OCI-M2 (cell line): Measurements from ENCODE around the gene MIGA2.
A peak's percentile ranks its signal among the peaks of the same experiment; 100 is the strongest.

Experiments used
- DNase-seq: peaks from one replicate; lab custom pipeline; 2025; ENCODE audit not compliant: unreplicated experiment; lab: John Stamatoyannopoulos, UW

Gene MIGA2

GRCh38 chr9:129036923-129037766, 719 bp downstream of the MIGA2 start:
- no peak for DNase-seq

GRCh38 chr9:129037767-129038098, 1.3 kb downstream of the MIGA2 start:
- DNase-seq, result no peak

- DNase-seq, result no peak
Measured at GRCh38 chr9:129038109-129038852, 1.9 kb downstream of the MIGA2 start.

- DNase-seq, result no peak
Measured at GRCh38 chr9:129040113-129040643, 3.8 kb downstream of the MIGA2 start.

DNA sequence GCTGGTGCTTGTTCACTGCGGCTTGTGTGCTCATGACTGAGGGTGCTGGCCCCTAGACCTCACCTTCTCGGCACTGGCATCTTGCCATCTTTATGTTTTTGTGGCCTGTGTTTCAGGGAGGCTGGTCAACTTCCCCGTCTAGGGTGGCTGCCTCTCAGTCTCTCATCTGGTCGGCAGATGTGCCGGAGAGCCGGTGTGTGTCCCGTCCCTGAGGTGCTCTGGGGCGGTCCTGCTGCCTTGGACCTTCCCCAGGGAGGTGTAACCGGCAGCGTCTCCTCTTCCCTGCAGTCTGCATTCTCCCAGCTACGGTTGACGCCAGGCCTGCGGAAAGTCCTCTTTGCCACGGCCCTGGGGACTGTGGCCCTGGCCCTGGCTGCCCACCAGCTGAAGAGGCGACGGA, 5.6 kb downstream of the MIGA2 start:
- no peak for DNase-seq

DNA sequence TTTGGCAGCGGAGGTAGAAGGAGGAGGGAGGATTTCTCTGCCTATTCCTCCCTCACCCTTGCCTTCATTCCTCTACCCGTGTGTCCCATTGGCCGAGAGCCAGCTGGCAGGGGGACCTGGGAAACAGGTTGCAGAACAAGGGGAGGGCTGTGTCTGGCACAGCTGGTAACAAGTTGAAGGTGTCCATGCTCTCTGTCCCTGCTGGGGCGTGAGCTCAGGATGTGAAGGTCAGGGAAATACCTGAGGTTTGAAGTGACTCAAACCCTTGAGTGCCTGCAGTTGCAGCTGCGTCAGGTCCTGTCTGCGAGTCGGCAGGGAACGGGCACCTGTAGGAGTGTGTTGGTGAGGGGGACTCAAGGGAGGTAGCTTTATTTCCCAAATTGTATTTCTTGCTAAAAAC, 16.2 kb downstream of the MIGA2 start:
- DNase-seq, result no peak

DNA sequence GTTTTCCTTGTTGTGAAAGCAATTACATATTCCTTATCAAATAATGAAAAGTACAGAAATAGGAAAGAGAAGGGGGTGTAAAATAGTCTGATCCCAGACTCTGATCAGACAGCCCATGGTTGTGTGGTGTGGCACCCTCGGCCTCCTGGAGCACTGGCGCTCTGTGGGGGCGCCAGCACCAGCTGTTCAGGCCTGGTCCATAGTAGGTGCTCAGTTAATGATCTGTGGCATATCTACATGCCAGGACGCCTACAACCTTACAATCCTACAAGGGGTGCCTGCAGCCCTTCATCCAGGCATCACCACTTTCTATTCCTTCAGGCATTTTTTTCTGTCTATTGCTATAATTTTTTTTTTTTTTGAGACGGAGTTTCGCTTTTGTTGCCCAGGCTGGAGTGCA, 16.6 kb downstream of the MIGA2 start:
- no peak for DNase-seq

DNA sequence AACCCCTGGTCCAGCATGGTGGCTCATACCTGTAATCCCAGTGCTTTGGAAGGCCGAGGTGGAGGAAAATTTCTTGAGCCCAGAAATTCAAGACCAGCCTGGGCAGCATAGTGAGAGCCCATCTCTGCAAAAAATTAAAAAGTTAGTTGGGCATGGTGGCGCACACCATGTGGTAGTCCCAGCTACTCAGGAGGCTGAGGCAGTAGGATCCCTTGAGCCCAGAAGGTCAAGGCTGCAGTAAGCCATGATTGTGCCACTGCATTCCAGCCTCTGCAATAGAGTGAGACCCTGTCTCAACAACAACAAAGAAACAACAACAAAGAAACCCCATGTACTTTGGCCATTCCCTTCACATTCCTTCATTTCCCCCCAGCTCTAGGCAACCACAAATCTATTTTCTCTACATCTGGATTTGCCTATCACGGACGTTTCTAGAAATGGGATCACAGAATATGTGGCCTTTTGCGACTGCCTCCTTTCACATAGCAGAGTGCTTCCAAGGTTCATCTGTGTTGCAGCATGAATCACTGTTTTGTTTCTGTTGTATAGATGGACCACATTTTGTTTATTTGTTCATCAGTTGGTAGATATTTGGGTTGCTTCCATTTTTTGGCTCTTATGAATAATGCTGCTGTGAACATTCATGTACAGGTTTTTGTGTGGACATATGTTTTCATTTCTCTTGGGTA, 17.9 kb downstream of the MIGA2 start:
- DNase-seq, result no peak

DNA sequence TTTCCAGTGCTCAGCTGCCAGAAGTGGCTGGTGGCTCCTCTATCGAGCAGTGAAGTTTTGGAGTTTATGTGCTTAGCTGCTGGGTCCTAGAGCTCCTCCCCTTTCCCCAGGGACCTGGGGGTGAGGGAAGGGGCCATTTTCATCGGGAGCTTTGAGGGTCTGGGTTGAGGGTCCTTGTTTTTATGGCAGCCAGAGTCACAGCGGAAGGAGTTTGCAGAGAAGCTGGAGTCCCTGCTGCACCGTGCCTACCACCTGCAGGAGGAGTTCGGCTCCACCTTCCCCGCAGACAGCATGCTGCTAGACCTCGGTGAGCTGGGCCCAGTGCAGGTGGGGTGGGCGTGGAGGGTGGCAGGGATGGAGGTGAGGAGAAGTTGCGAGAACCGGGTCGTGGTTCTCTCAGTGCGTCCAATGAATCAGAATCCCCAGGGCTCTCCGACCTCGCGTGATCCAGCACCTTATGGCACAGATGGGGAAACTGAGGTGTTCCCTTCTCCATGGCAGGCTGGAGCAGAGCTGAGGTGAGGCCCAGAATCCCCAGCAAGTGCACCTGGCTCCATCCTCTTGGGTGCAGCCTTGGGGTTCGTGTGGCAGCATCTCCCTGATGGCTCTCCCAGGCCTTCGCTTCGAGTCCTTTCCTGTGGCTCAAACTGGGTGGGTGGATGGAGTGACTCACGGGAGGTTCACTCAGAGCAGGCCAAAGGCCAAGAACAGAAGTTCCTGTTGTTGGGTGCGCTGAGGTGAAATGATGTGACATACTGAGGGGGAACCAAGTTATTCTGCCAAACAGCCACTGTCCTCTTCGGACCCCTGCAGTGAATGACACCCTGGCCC, 22.8 kb downstream of the MIGA2 start:
- no peak for DNase-seq

DNA sequence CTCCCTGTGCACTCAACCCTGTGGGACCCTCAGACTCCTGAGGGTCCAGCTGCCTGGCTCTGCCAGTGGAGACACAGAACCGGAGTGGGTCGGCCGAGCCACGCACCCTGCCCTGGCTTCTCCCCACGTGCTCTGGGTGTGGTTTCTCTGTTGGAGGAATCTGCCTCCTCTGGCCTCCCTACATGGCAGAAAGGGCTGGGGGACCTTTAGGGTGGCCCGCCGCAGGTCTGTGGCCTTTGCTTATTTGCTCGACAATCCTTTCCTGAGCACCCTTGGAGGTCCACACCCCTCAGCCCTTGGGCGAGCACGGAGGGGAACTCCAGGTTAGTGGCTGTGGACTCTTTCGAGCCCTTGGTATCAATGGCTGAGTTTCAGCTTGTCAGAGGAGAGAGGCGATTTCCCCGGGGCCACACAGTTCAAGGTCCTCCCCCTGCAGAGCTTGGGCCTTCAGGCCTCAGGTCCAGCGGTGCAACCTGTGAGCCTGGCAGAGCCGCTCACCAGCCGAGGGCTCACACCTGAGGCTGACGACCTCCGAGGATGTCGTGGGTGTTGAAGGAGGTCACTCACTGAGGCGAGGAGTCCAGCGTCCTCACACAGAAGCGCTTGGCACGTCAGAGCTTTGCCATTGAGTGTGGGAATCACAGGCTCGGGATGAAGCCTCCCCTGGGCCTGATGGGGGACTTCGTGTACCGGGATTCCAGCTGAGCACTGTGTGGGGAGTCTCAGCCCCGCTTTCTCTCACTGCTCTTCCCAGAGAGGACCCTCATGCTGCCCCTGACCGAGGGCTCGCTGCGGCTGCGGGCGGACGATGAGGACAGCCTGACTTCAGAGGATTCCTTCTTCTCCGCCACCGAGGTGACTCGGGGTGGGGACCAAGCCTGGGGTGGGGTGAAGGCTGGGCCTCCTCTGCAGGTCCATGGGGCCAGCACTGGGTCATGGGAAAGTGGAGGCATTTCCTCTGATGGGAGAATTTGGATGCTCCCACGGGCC, 23.7 kb downstream of the MIGA2 start:
- DNase-seq, result no peak

- DNase-seq, result no peak
Measured at GRCh38 chr9:129060991-129061390, 24.6 kb downstream of the MIGA2 start.

GRCh38 chr9:129063061-129063460, 26.6 kb downstream of the MIGA2 start:
- DNase-seq, result no peak

DNA sequence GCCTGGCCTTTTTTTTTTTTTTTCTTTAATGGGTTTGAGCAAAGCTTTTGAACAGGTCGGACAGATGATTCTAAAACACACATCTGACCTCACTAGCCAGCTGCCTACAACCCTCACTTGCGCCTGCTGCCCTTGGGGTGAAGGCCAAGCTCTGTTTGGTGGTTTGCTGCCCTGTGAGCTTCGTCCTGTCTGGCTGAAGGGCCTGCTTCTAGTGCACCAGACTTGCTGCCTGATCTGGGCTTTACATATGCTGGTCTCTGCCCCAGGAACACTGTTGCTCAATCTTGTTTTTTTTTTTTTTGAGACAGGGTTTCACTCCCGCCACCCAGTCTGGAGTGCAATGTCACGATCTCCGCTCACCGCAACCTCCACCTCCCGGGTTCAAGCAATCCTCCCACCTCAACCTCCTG, 28.1 kb downstream of the MIGA2 start:
- no peak for DNase-seq

DNA sequence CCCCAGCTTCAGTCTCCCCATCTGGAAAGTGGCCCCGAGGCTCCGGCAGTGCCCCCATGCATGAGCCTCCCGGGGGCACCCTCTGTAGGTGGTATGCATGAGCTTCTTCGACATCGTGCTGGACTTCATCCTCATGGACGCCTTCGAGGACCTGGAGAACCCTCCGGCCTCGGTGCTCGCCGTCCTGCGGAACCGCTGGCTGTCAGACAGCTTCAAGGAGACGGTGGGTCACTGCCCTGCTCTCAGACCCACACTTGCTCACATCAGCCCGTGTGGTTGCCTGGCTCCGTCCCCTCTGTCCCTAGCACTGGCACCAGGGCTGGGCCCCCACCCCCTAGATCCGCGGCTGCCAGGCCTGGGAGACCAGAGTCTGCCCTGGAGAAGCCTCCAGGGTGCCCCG, 31.7 kb downstream of the MIGA2 start:
- no peak for DNase-seq

- DNase-seq, result peak; percentile 73
Measured at GRCh38 chr9:129068990-129069861, 32.8 kb downstream of the MIGA2 start.

DNA sequence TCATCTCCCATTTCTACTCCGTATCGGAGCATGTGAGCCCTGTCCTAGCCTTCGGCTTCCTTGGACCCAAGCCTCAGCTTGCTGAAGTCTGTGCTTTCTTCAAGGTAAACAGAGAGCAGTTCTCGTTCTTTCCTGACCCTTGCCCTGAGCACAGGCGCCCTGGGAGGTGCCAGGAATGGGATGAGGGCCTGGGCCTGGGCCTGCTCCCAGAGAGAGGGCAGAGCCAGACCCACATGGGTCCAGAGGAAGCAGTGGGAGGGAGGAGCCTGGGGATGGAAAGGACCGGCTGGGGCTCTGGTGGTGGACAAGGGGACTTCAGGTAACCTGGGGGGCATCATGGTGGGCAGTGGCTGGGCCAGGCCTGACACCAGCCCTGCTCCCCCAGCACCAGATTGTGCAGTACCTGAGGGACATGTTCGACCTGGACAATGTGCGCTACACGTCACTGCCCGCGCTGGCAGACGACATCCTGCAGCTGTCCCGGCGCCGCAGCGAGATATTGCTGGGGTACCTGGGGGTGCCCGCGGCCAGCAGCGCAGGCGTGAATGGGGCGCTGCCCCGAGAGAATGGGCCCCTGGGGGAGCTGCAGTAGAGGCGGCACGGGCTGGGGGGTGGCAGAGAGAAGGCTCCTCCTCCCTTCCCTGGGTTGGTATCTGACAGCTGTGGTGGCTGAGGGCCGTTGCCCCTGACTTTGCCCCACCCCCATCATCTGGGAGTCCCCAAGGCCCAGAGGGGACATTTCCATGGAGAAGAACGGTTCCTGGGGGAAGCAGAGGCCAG, 33.6 kb downstream of the MIGA2 start:
- no peak for DNase-seq

GRCh38 chr9:129070696-129071525, 34.5 kb downstream of the MIGA2 start:
- no peak for DNase-seq
